ENCODE measurements around the gene MRPL43.
A peak's percentile ranks its signal among the peaks of the same experiment; 100 is the strongest.
"Not testable (repeated sequence)": the region's sequence is repeated elsewhere in the genome, so short reads cannot be mapped to it uniquely, and the experiment has no call there.

The MRPL43 gene

DNA sequence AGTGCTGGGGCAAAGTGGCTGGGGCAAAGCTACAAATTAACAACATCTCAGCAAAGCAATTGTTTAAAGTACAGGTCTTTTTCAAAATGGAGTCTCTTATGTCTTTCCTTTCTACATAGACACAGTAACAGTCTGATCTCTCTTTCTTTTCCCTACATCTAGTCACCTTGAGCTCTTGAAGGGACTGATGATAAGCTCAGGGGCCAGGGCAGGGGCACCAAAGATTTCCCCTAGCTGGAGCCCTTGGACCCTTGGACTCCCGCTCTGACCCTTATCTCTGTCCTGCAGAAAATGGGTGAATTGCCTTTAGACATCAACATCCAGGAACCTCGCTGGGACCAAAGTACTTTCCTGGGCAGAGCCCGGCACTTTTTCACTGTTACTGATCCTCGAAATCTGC lies 47.1 kb upstream of the MRPL43 start:
- DNase-seq; H4K8ac ChIP-seq (ENCODE audit: low read length); H3K27me3 ChIP-seq (ENCODE audit: control insufficient read depth in 1 of 2, insufficient read depth in 1 of 2, low read length in 2 of 2); H3K4me2 ChIP-seq (ENCODE audit: low read length, poor library complexity, severe bottlenecking); H3K4ac ChIP-seq (ENCODE audit: low read depth in 1 of 2, low read length in 2 of 2); H3K9ac ChIP-seq (ENCODE audit: low read length); H3K4me3 ChIP-seq (ENCODE audit: insufficient read depth in 1 of 2, low read depth in 1 of 2, low read length in 2 of 2); H2AFZ ChIP-seq (ENCODE audit: low read depth, low read length); H3K18ac ChIP-seq (ENCODE audit: low read depth in 1 of 2, low read length in 2 of 2); H3K14ac ChIP-seq (ENCODE audit: low read length in 2 of 2); H3K23ac ChIP-seq (ENCODE audit: low read length in 2 of 2); H2BK15ac ChIP-seq (ENCODE audit: low read depth, poor library complexity, severe bottlenecking); H4K91ac ChIP-seq (ENCODE audit: low read length); H2AK5ac ChIP-seq (ENCODE audit: low read length, severe bottlenecking); H2BK120ac ChIP-seq (ENCODE audit: low read depth, low read length); H2BK12ac ChIP-seq (ENCODE audit: low read length in 2 of 2); H3K27ac ChIP-seq (ENCODE audit: low read length, poor library complexity, severe bottlenecking); H3K9me3 ChIP-seq (ENCODE audit: control insufficient read depth, low read length); H2BK5ac ChIP-seq (ENCODE audit: low read depth, low read length, poor library complexity, severe bottlenecking): not testable (repeated sequence)
- peaks cover 48 to 50% of the 10 kb centered on the region in 2 experiments for H3K36me3 ChIP-seq (ENCODE audit: control insufficient read depth in 1 of 2, insufficient read depth in 2 of 2, low read depth in 1 of 2, low read length in 2 of 2)
- H3K4me1 ChIP-seq (ENCODE audit: control insufficient read depth, insufficient read depth, low read depth, low read length), result peaks cover 18% of the 10 kb centered on the region
- 93% methylated on average over 4 of the region's 4 CpGs for WGBS
- H3K79me1 ChIP-seq (replicated peaks; ENCODE audit: low read length, poor library complexity, severe bottlenecking), result peaks cover 39% of the 10 kb centered on the region

DNA sequence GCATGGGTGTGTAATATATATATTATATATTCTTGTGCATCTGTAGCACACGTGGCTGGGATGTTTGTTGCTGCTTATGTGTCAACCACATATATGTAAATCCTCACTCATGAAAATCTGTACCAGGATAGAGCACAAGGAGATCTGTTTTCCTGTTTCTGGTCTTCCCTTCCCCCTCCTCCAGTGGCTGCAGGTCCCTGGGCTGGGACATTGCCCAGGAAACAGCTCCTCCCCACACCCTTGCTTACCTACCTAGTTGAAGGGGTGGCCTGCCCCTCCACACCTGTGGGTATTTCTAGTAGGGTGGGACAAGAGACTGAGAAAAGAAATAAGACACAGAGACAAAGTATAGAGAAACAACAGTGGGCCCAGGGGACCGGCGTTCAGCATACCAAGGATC lies 46.0 kb upstream of the MRPL43 start:
- H3K23ac ChIP-seq (ENCODE audit: low read length in 2 of 2), result no peak overlapping the region
- no peak overlapping the region for H4K8ac ChIP-seq (ENCODE audit: low read length)
- no peak for DNase-seq
- peaks cover 22% of the 10 kb centered on the region for H3K4me1 ChIP-seq (ENCODE audit: control insufficient read depth, insufficient read depth, low read depth, low read length)
- no peaks in the 10 kb centered on the region for H3K9me3 ChIP-seq (ENCODE audit: control insufficient read depth, low read length)
- H3K4ac ChIP-seq (ENCODE audit: low read depth in 1 of 2, low read length in 2 of 2), result peak overlapping the region in 1 of 2 experiments; percentile 62
- H3K27ac ChIP-seq (ENCODE audit: low read length, poor library complexity, severe bottlenecking), result peak overlapping the region; percentile 99
- peaks cover 38 to 39% of the 10 kb centered on the region in 2 experiments for H3K36me3 ChIP-seq (ENCODE audit: control insufficient read depth in 1 of 2, insufficient read depth in 2 of 2, low read depth in 1 of 2, low read length in 2 of 2)
- no peak overlapping the region for H2BK5ac ChIP-seq (ENCODE audit: low read depth, low read length, poor library complexity, severe bottlenecking)
- peaks cover 0 to 12% of the 10 kb centered on the region in 2 experiments for H3K27me3 ChIP-seq (ENCODE audit: control insufficient read depth in 1 of 2, insufficient read depth in 1 of 2, low read length in 2 of 2)
- H3K4me3 ChIP-seq (ENCODE audit: insufficient read depth in 1 of 2, low read depth in 1 of 2, low read length in 2 of 2), result peak overlapping the region in 1 of 2 experiments; percentile 97
- H2BK120ac ChIP-seq (ENCODE audit: low read depth, low read length), result no peak overlapping the region
- H2BK12ac ChIP-seq (ENCODE audit: low read length in 2 of 2), result no peak overlapping the region
- H3K79me1 ChIP-seq (replicated peaks; ENCODE audit: low read length, poor library complexity, severe bottlenecking), result peaks cover 32% of the 10 kb centered on the region
- peak overlapping the region; percentile 99 for H3K9ac ChIP-seq (ENCODE audit: low read length)
- no peak overlapping the region for H2AFZ ChIP-seq (ENCODE audit: low read depth, low read length)
- no peak overlapping the region for H3K14ac ChIP-seq (ENCODE audit: low read length in 2 of 2)
- 83% methylated on average over 1 of the region's 3 CpGs for WGBS
- H3K18ac ChIP-seq (ENCODE audit: low read depth in 1 of 2, low read length in 2 of 2), result peak overlapping the region in 1 of 2 experiments; percentile 40
- no peak overlapping the region for H4K91ac ChIP-seq (ENCODE audit: low read length)
- peak overlapping the region; percentile 84 for H3K4me2 ChIP-seq (ENCODE audit: low read length, poor library complexity, severe bottlenecking)
- peak overlapping the region; percentile 26 for H2BK15ac ChIP-seq (ENCODE audit: low read depth, poor library complexity, severe bottlenecking)
- no peak overlapping the region for H2AK5ac ChIP-seq (ENCODE audit: low read length, severe bottlenecking)

DNA sequence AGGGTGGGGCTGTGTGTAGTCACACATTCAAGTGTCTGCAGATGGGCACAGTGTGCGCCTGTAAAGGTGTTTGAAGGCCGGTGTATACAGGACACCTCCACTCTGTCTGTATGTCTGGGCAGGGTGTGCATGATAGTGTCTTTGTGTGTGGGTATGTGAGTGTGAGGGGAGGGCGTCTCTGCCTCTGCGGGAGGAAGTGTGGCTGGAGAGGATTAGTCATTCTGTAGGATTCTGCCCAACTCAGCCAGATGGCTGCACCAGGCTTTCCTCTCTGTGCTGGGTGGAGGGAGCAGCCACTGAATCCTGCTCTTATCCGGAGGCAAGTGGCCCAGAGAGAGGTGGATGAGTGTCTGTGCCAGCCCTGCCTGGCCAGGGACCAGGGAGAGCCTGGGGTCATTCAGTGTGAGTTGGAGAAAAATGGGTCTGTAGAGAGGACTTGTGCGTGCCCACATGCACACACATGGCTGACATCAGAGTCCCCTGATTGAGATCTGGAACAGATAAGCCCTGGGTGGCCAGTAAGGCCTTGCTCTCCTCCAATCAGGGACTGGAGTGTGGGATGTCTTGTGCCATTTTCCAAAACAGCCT lies 45.4 kb upstream of the MRPL43 start:
- peak overlapping the region; percentile 98 for H4K91ac ChIP-seq (ENCODE audit: low read length)
- peaks cover 33 to 34% of the 10 kb centered on the region in 2 experiments for H3K36me3 ChIP-seq (ENCODE audit: control insufficient read depth in 1 of 2, insufficient read depth in 2 of 2, low read depth in 1 of 2, low read length in 2 of 2)
- DNase-seq, result peak; percentile 96
- peaks cover 30% of the 10 kb centered on the region for H3K79me1 ChIP-seq (replicated peaks; ENCODE audit: low read length, poor library complexity, severe bottlenecking)
- peak overlapping the region; percentile 83 for H2BK15ac ChIP-seq (ENCODE audit: low read depth, poor library complexity, severe bottlenecking)
- 2% methylated on average over 6 of the region's 6 CpGs for WGBS
- H2BK12ac ChIP-seq (ENCODE audit: low read length in 2 of 2), result peak overlapping the region; percentile 87 to 93
- H3K27ac ChIP-seq (ENCODE audit: low read length, poor library complexity, severe bottlenecking), result peak overlapping the region; percentile 99
- H2BK5ac ChIP-seq (ENCODE audit: low read depth, low read length, poor library complexity, severe bottlenecking), result peak overlapping the region; percentile 75
- peak overlapping the region; percentile 38 for H2AK5ac ChIP-seq (ENCODE audit: low read length, severe bottlenecking)
- H3K9me3 ChIP-seq (ENCODE audit: control insufficient read depth, low read length), result no peaks in the 10 kb centered on the region
- H3K4ac ChIP-seq (ENCODE audit: low read depth in 1 of 2, low read length in 2 of 2), result peak overlapping the region; percentile 97 to 99
- peak overlapping the region; percentile 65 to 84 for H3K23ac ChIP-seq (ENCODE audit: low read length in 2 of 2)
- H3K4me3 ChIP-seq (ENCODE audit: insufficient read depth in 1 of 2, low read depth in 1 of 2, low read length in 2 of 2), result peak overlapping the region; percentile 75 to 97
- H3K18ac ChIP-seq (ENCODE audit: low read depth in 1 of 2, low read length in 2 of 2), result peak overlapping the region; percentile 97 to 99
- H2BK120ac ChIP-seq (ENCODE audit: low read depth, low read length), result peak overlapping the region; percentile 90
- peaks cover 22% of the 10 kb centered on the region for H3K4me1 ChIP-seq (ENCODE audit: control insufficient read depth, insufficient read depth, low read depth, low read length)
- no peak overlapping the region for H2AFZ ChIP-seq (ENCODE audit: low read depth, low read length)
- peak overlapping the region; percentile 84 for H3K4me2 ChIP-seq (ENCODE audit: low read length, poor library complexity, severe bottlenecking)
- H3K27me3 ChIP-seq (ENCODE audit: control insufficient read depth in 1 of 2, insufficient read depth in 1 of 2, low read length in 2 of 2), result peaks cover 0 to 12% of the 10 kb centered on the region in 2 experiments
- peak overlapping the region in 1 of 2 experiments; percentile 94 for H3K14ac ChIP-seq (ENCODE audit: low read length in 2 of 2)
- H4K8ac ChIP-seq (ENCODE audit: low read length), result peak overlapping the region; percentile 97
- H3K9ac ChIP-seq (ENCODE audit: low read length), result peak overlapping the region; percentile 99

DNA sequence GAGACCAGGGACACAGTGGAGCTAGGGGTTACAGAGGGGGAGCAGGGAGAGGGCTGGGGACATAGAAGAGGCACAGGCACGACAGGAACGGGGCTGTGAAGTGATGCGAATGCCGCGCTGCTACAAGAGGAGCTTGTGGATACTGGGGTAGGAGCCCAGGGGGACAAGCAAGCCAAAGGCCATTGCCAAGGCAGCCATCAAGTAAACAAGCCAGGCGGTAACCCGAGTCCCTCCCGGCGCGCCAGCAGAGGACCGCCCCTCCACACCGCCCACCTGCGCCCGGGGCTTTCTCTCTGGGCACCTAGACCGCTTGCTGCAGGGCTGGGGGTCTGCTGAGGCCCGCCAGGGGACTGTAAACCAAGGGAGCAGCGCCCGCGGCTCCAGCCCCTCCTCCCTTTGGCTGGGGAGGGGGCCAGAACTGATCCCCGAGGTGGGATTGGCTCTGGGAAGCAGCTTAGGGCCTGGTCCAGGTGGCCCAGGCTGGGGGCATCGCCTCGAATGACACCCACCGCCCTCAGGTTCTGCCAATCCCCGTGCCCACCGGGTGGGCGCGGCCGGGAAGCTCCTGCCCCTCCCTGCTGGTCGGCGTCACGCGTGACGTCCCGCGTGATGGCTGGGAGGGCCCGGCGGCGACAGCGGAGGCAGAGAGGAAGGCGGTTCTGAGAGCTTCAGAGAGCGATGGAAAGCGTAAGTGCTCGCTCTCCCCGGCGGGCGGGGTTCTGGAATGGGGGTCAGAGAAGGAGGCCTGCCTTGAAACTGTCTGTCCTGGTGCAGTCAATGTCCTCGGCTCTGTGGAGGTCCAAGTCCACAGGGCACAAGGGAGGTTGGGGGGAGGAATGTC lies 44.7 kb upstream of the MRPL43 start:
- Histone ChIP-seq H3K4me1 (ENCODE audit: control insufficient read depth, insufficient read depth, low read depth, low read length) (peaks cover 22% of the 10 kb centered on the region), H3K23ac (ENCODE audit: low read length in 2 of 2) (peak overlapping the region; percentile 65 to 84), H3K14ac (ENCODE audit: low read length in 2 of 2) (peak overlapping the region in 1 of 2 experiments; percentile 94), H3K79me1 (replicated peaks; ENCODE audit: low read length, poor library complexity, severe bottlenecking) (peaks cover 26% of the 10 kb centered on the region), H3K4me3 (ENCODE audit: insufficient read depth in 1 of 2, low read depth in 1 of 2, low read length in 2 of 2) (peak overlapping the region; percentile 75 to 97), H3K4ac (ENCODE audit: low read depth in 1 of 2, low read length in 2 of 2) (peak overlapping the region; percentile 97 to 99), H2AFZ (ENCODE audit: low read depth, low read length) (no peak overlapping the region), H3K9me3 (ENCODE audit: control insufficient read depth, low read length) (no peaks in the 10 kb centered on the region), H2AK5ac (ENCODE audit: low read length, severe bottlenecking) (peak overlapping the region; percentile 38), H4K8ac (ENCODE audit: low read length) (peak overlapping the region; percentile 97), H4K91ac (ENCODE audit: low read length) (peak overlapping the region; percentile 98), H2BK12ac (ENCODE audit: low read length in 2 of 2) (peak overlapping the region; percentile 87 to 93), H3K4me2 (ENCODE audit: low read length, poor library complexity, severe bottlenecking) (peak overlapping the region; percentile 84), H2BK5ac (ENCODE audit: low read depth, low read length, poor library complexity, severe bottlenecking) (peak overlapping the region; percentile 75), H3K27ac (ENCODE audit: low read length, poor library complexity, severe bottlenecking) (peak overlapping the region; percentile 99), H2BK120ac (ENCODE audit: low read depth, low read length) (peak overlapping the region; percentile 90), H3K36me3 (ENCODE audit: control insufficient read depth in 1 of 2, insufficient read depth in 2 of 2, low read depth in 1 of 2, low read length in 2 of 2) (peaks cover 26 to 27% of the 10 kb centered on the region in 2 experiments), H2BK15ac (ENCODE audit: low read depth, poor library complexity, severe bottlenecking) (peak overlapping the region; percentile 83), H3K18ac (ENCODE audit: low read depth in 1 of 2, low read length in 2 of 2) (peak overlapping the region; percentile 97 to 99), H3K27me3 (ENCODE audit: control insufficient read depth in 1 of 2, insufficient read depth in 1 of 2, low read length in 2 of 2) (peaks cover 0 to 12% of the 10 kb centered on the region in 2 experiments), H3K9ac (ENCODE audit: low read length) (peak overlapping the region; percentile 99)
- WGBS, result under 1% methylated on average over 47 of the region's 47 CpGs
- DNase-seq, result peak; percentile 88
